H9 (cell line): ENCODE data around the gene IRF2BPL. TPM values are rescaled to one million over a fixed set of nuclear protein-coding genes. Genes with fewer than 3 reads are reported as not detected.
A peak's percentile ranks its signal among the peaks of the same experiment; 100 is the strongest.

Experiments
- DNase-seq: peaks from one replicate; pipeline ENCODE4 v3.0.0-alpha.2; 2017
- H2AFZ ChIP-seq: one replicate; pipeline ENCODE4 v1.6.1; 2013; ENCODE audit warnings: mild to moderate bottlenecking, low read length, control low read depth, moderate library complexity
- H2AK5ac ChIP-seq: 2 replicates; pipeline ENCODE4 v1.6.1; 2013; ENCODE audit warnings: low read length, control low read depth, mixed read lengths; ENCODE audit not compliant: insufficient read length
- H2BK120ac ChIP-seq: one replicate; pipeline ENCODE4 v1.6.1; 2013; ENCODE audit warnings: low read depth, mild to moderate bottlenecking, low read length, control low read depth, inconsistent platforms; ENCODE audit not compliant: poor library complexity, severe bottlenecking
- H2BK12ac ChIP-seq: 2 replicates; pipeline ENCODE4 v1.6.1; 2013; ENCODE audit warnings: low read length, control low read depth, mixed read lengths, low read depth; ENCODE audit not compliant: insufficient read length
- H2BK15ac ChIP-seq: 2 replicates; pipeline ENCODE4 v1.6.1; 2013; ENCODE audit warnings: low read depth, low read length, control low read depth
- H2BK20ac ChIP-seq: one replicate; pipeline ENCODE4 v1.6.1; 2013; ENCODE audit warnings: low read depth, mild to moderate bottlenecking, low read length, control low read depth, inconsistent platforms; ENCODE audit not compliant: poor library complexity, severe bottlenecking
- H2BK5ac ChIP-seq: 2 replicates; pipeline ENCODE4 v1.6.1; 2013; ENCODE audit warnings: low read length, control low read depth, mixed read lengths; ENCODE audit not compliant: insufficient read length
- H3K14ac ChIP-seq: 2 replicates; pipeline ENCODE4 v1.6.1; 2013; ENCODE audit warnings: low read length, control low read depth; ENCODE audit not compliant: insufficient read depth
- H3K18ac ChIP-seq: 2 replicates; pipeline ENCODE4 v1.6.1; 2013; ENCODE audit warnings: low read depth, mild to moderate bottlenecking, mixed read lengths, low read length, control low read depth; ENCODE audit not compliant: insufficient read length
- H3K23ac ChIP-seq: 2 replicates; pipeline ENCODE4 v1.6.1; 2013; ENCODE audit warnings: low read length, control low read depth, mixed read lengths, low read depth; ENCODE audit not compliant: insufficient read length
- H3K23me2 ChIP-seq: 2 replicates; pipeline ENCODE4 v1.6.1; 2013; ENCODE audit warnings: low read depth, mild to moderate bottlenecking, mixed read lengths, low read length, control low read depth; ENCODE audit not compliant: insufficient read length, poor library complexity, severe bottlenecking
- H3K27ac ChIP-seq: 2 replicates; pipeline ENCODE4 v1.5.1; 2013; ENCODE audit warnings: low read length, control low read depth, mixed read lengths, low read depth; ENCODE audit not compliant: insufficient read length
- H3K27me3 ChIP-seq: 2 replicates; pipeline ENCODE4 v1.6.1; 2013; ENCODE audit warnings: low read length, control low read depth, inconsistent platforms; ENCODE audit not compliant: insufficient read depth
- H3K4ac ChIP-seq: 2 replicates; pipeline ENCODE4 v1.6.1; 2013; ENCODE audit warnings: low read depth, mild to moderate bottlenecking, control low read depth, inconsistent platforms, low read length, moderate library complexity
- H3K4me1 ChIP-seq: 2 replicates; pipeline ENCODE4 v1.6.1; 2013; ENCODE audit warnings: low read length, control low read depth, inconsistent platforms; ENCODE audit not compliant: insufficient read depth
- H3K4me2 ChIP-seq: 2 replicates; pipeline ENCODE4 v1.6.1; 2013; ENCODE audit warnings: low read length, control low read depth, mixed read lengths; ENCODE audit not compliant: insufficient read length, insufficient read depth
- H3K56ac ChIP-seq: 2 replicates; pipeline ENCODE4 v1.6.1; 2013; ENCODE audit warnings: low read depth, mild to moderate bottlenecking, mixed read lengths, low read length, control low read depth; ENCODE audit not compliant: insufficient read length
- H3K79me1 ChIP-seq: 2 replicates; pipeline ENCODE4 v1.6.1; 2013; ENCODE audit warnings: low read depth, mild to moderate bottlenecking, moderate library complexity, low read length, control low read depth, inconsistent platforms; ENCODE audit not compliant: insufficient read depth, poor library complexity, severe bottlenecking
- H3K79me2 ChIP-seq: 2 replicates; pipeline ENCODE4 v1.6.1; 2013; ENCODE audit warnings: low read length, control low read depth, inconsistent platforms; ENCODE audit not compliant: insufficient read depth
- H3K9ac ChIP-seq: 2 replicates; pipeline ENCODE4 v1.6.1; 2013; ENCODE audit warnings: low read length, control low read depth, mixed read lengths; ENCODE audit not compliant: insufficient read length; ENCODE audit errors: extremely low read depth
- H3K9me3 ChIP-seq: one replicate; pipeline ENCODE4 v1.6.1; 2013; ENCODE audit warnings: low read depth, low read length, inconsistent platforms; ENCODE audit not compliant: control insufficient read depth
- H3T11ph ChIP-seq: one replicate; pipeline ENCODE4 v1.6.1; 2013; ENCODE audit warnings: mild to moderate bottlenecking, low read length, control low read depth, inconsistent platforms
- H4K20me1 ChIP-seq: one replicate; pipeline ENCODE4 v1.6.1; 2013; ENCODE audit not compliant: control insufficient read depth, insufficient read length, insufficient read depth
- H4K5ac ChIP-seq: 2 replicates; pipeline ENCODE4 v1.6.1; 2013; ENCODE audit warnings: low read depth, mild to moderate bottlenecking, mixed read lengths, low read length, control low read depth; ENCODE audit not compliant: insufficient read length
- H4K8ac ChIP-seq: replicated peaks from 2 replicates; pipeline ENCODE4 v1.6.1; 2013; ENCODE audit warnings: low read length, control low read depth, mixed read lengths, low read depth; ENCODE audit not compliant: insufficient read length
- H4K91ac ChIP-seq: 2 replicates; pipeline ENCODE4 v1.6.1; 2013; ENCODE audit warnings: low read depth, mild to moderate bottlenecking, moderate library complexity, mixed read lengths, low read length, control low read depth; ENCODE audit not compliant: insufficient read length
- H3K27ac Mint-ChIP-seq, 3 experiments: 2 replicates in 2 of 3; 3 replicates in 1 of 3; pipeline ENCODE4 v1.8.0; 2020 to 2021; ENCODE audit warnings: mixed read lengths in 3 of 3, mild to moderate bottlenecking in 1 of 3, moderate library complexity in 1 of 3
- H3K27me3 Mint-ChIP-seq: 2 replicates; pipeline ENCODE4 v1.8.0; 2021; ENCODE audit warnings: low read depth, mild to moderate bottlenecking, moderate library complexity, mixed read lengths
- H3K36me3 Mint-ChIP-seq, 3 experiments: 2 replicates in 2 of 3; 3 replicates in 1 of 3; pipeline ENCODE4 v1.8.0; 2020 to 2021; ENCODE audit warnings: low read depth in 3 of 3, mixed read lengths in 3 of 3; ENCODE audit not compliant: insufficient read depth in 1 of 3
- H3K4me1 Mint-ChIP-seq, 2 experiments: 2 replicates each; pipeline ENCODE4 v1.8.0; 2020; ENCODE audit warnings: mixed read lengths in 2 of 2
- H3K4me3 Mint-ChIP-seq, 2 experiments: 2 replicates in 1 of 2; 3 replicates in 1 of 2; pipeline ENCODE4 v1.8.0; 2020 to 2021; ENCODE audit warnings: mild to moderate bottlenecking in 2 of 2, mixed read lengths in 2 of 2, moderate library complexity in 1 of 2
- H3K9me3 Mint-ChIP-seq, 2 experiments: 2 replicates in 1 of 2; 3 replicates in 1 of 2; pipeline ENCODE4 v1.8.0; 2020; ENCODE audit warnings: mild to moderate bottlenecking in 2 of 2, mixed read lengths in 2 of 2, moderate library complexity in 1 of 2
- CTCF ChIP-seq: fragments of 200-600 bp; sonication (generic); conservative IDR thresholded peaks from 3 replicates; pipeline ENCODE4 v1.8.0; 2021; ENCODE audit warnings: antibody characterized with exemption, mild to moderate bottlenecking
- WGBS: extraction: QIAGEN DNeasy Blood & Tissue Kit; methylation state at CpG from one replicate; pipeline ENCODE4 v1.1.7; 2013; ENCODE audit warnings: missing lambda C conversion rate, low lambda C conversion rate, mixed read lengths; ENCODE audit not compliant: insufficient read length; ENCODE audit errors: extremely low coverage; 5-methylcytosine and 5-hydroxymethylcytosine counted together
- total RNA-seq: library from RNA; stranded (reverse); gene quantifications from 2 replicates; pipeline ENCODE4 v1.2.1, GENCODE V29; 2021

The IRF2BPL gene
- total RNA-seq, 1 experiment from 2014 or later: 59.0 TPM

DNA sequence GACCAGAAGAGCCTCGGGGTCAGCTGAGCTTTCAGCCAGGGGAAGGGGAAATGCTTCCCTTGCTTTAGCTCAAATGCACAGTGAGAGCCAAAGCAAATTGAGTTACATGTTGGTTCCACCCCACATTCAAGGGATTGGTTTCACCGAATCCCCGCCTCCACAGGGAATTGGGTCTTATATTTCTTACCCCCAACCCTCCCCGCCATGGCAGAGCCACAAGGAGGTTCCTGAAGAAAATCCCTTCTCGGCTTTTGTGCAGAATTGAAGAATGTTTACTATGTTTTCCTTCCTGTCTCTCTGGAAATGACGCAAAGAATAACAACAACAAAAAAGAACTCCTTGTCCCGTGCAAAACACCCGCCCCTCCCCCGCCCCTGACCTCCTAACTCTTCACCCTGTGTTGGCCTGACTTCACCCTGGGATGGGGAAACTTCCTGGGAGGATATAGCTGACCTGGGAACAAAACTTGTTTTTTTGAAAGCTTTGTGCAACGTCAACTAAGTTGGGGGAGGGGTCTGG is 47.7 kb upstream of the IRF2BPL start:
- no peak overlapping the region for H4K5ac ChIP-seq
- no peak overlapping the region for H3K4ac ChIP-seq
- no peak overlapping the region for H3K23ac ChIP-seq
- peak overlapping the region; percentile 16 for H2BK120ac ChIP-seq
- no peaks in the 10 kb centered on the region; the same call in 1 of the 2 replicates for H3K27me3 Mint-ChIP-seq
- no peaks in the 10 kb centered on the region for H4K20me1 ChIP-seq
- peak overlapping the region; percentile 25 for H3K9ac ChIP-seq
- peak overlapping the region; percentile 28 for H2BK20ac ChIP-seq
- peaks cover 3% of the 10 kb centered on the region; the same call in 1 of the 2 replicates for H3K4me1 ChIP-seq
- H3K79me1 ChIP-seq: no peaks in the 10 kb centered on the region
- H3K18ac ChIP-seq: peak overlapping the region; percentile 64
- H2AFZ ChIP-seq: peak overlapping the region; percentile 71
- H3K27me3 ChIP-seq: no peaks in the 10 kb centered on the region
- peak overlapping the region; percentile 40 to 72 for H3K4me3 Mint-ChIP-seq
- H2BK5ac ChIP-seq: no peak overlapping the region
- H3T11ph ChIP-seq: peak overlapping the region; percentile 41
- peak overlapping the region; percentile 27 for H3K27ac ChIP-seq
- peak overlapping the region; percentile 33 for H2BK12ac ChIP-seq
- H2BK15ac ChIP-seq: no peak overlapping the region
- H3K79me2 ChIP-seq: no peaks in the 10 kb centered on the region
- no peak overlapping the region for H4K91ac ChIP-seq
- H3K14ac ChIP-seq: peak overlapping the region; percentile 56; the same call in 1 of the 2 replicates
- WGBS: no CpG with 5 or more reads among the region's 10 CpGs
- H3K9me3 ChIP-seq: no peaks in the 10 kb centered on the region
- TF ChIP-seq CTCF: no peak
- DNase-seq: no peak
- peaks cover 0 to 9% (median 3%) of the 10 kb centered on the region in 3 experiments; a peak in 2 of 7 replicates for H3K36me3 Mint-ChIP-seq
- H2AK5ac ChIP-seq: no peak overlapping the region
- H3K23me2 ChIP-seq: peaks cover 5% of the 10 kb centered on the region
- no peak overlapping the region for H4K8ac ChIP-seq
- H3K56ac ChIP-seq: no peak overlapping the region
- H3K4me1 Mint-ChIP-seq: peaks cover 22 to 32% of the 10 kb centered on the region in 2 experiments
- H3K27ac Mint-ChIP-seq: peak overlapping the region; percentile 93 to 97 (median 93)
- peak overlapping the region; percentile 48 for H3K4me2 ChIP-seq
- H3K9me3 Mint-ChIP-seq: peaks cover 0 to 6% of the 10 kb centered on the region in 2 experiments; a peak in 3 of 5 replicates
